K562 (cell line): Measurements from ENCODE around the gene TRPM2.

Experiments used
- CREBBP ChIP-seq: IDR thresholded peaks from one replicate; pipeline ENCODE4 v1.6.1; 2012; ENCODE audit warnings: low read depth, mild to moderate bottlenecking, control low read depth, inconsistent platforms, low read length
- REST ChIP-seq, 2 experiments: fragments of 450-650 bp; formaldehyde crosslinking in 1 of 2; IDR thresholded peaks; 2 replicates each; pipeline versions ENCODE4 v1.4.0 to v1.6.1; 2014 to 2020; ENCODE audit warnings: mild to moderate bottlenecking in 2 of 2, borderline replicate concordance in 1 of 2, low read depth in 1 of 2
- SMARCC2 ChIP-seq: fragments of 450-650 bp; IDR thresholded peaks from 2 replicates; pipeline ENCODE4 v1.6.1; 2017; ENCODE audit warnings: antibody characterized with exemption, moderate library complexity, mild to moderate bottlenecking, low read depth
- ZNF384 ChIP-seq: IDR thresholded peaks from 2 replicates; pipeline ENCODE4 v1.6.1; 2012; ENCODE audit warnings: low read depth, low read length, improper control_type of control experiment

GRCh38 chr21:44461464-44462001 lies 108.1 kb downstream of the TRPM2 start:
- TF ChIP-seq ZNF384: no peak
- no peak for TF ChIP-seq REST (IDR thresholded peaks at IDR 0.05; ENCODE audit: borderline replicate concordance)
- TF ChIP-seq REST (CRISPR knock-in tag; IDR thresholded peaks at IDR 0.05; ENCODE audit: low read depth): no peak
- no peak for TF ChIP-seq SMARCC2
- TF ChIP-seq CREBBP: no peak
